ENCODE measurements around the gene L3MBTL1.

DNA sequence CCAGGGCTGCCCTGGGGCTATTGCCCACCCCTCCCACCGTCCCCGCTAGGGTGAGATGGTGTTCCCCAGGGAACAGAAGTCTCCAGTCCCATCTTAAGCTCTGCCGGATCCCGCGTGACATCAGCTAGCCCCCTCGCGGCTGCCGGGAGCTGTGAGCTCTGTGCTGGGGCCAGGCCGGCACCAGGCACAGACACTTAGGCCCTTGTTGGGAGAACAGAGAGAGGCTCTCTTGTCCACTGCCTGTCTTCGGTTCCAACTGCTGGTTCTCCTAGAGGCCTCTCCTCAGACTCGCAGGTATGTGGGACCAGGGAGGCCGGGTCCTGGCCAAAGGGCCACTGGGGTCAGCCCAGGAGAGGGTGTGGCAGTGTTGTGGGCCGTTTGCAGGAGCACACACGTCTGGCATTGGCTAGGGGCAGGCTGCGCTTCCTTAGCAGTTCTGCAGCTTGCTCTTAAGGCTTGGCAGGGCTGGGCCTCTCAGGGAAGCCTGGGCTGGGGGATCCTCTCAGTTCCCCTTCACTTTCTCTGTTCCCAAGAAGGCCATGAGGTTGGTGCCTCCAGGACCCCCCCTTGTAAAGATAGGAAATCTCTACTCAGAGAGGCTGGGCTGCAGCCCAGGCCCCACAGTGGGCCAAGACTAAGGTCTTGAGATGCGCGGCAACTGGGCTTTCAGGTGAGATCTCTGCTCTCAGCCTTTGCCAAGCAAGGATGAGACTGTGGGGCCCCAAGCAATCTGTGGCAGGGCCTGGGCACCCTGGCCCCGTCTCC lies 57.7 kb downstream of the L3MBTL1 start:
- TF ChIP-seq CEBPB (IDR thresholded peaks at IDR 0.05; ENCODE audit: low read depth) (no peak), EZH2phosphoT487 (IDR thresholded peaks at IDR 0.05; ENCODE audit: borderline replicate concordance) (no peak), EZH2 (IDR thresholded peaks at IDR 0.05) (no peak), YY1 (IDR thresholded peaks at IDR 0.05; ENCODE audit: extremely low read depth, insufficient replicate concordance, low read depth, low read length) (no peak)
- TF ChIP-seq, protein P1, sequence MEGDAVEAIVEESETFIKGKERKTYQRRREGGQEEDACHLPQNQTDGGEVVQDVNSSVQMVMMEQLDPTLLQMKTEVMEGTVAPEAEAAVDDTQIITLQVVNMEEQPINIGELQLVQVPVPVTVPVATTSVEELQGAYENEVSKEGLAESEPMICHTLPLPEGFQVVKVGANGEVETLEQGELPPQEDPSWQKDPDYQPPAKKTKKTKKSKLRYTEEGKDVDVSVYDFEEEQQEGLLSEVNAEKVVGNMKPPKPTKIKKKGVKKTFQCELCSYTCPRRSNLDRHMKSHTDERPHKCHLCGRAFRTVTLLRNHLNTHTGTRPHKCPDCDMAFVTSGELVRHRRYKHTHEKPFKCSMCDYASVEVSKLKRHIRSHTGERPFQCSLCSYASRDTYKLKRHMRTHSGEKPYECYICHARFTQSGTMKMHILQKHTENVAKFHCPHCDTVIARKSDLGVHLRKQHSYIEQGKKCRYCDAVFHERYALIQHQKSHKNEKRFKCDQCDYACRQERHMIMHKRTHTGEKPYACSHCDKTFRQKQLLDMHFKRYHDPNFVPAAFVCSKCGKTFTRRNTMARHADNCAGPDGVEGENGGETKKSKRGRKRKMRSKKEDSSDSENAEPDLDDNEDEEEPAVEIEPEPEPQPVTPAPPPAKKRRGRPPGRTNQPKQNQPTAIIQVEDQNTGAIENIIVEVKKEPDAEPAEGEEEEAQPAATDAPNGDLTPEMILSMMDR (IDR thresholded peaks at IDR 0.05 in 2 of 3, conservative IDR thresholded peaks at IDR 0.05 in 1 of 3; ENCODE audit: borderline replicate concordance in 1 of 3, insufficient read depth in 1 of 3, low read depth in 2 of 3, low read length in 2 of 3), result no peak

Measured in HCT116 (cell line).